SK-N-DZ (cell line): Measurements from ENCODE around the gene HBB.

ENCODE experiments used
- DNase-seq: peaks from one replicate; pipeline ENCODE4 v3.0.0-alpha.2; 2015; ENCODE audit warnings: low spot score

HBB gene

GRCh38 chr11:5247472-5248192 lies 20.8 kb upstream of the HBB start:
- no peak for DNase-seq

GRCh38 chr11:5246772-5247471 lies 20.1 kb upstream of the HBB start:
- DNase-seq = no peak

- DNase-seq = no peak
These were observed 18.3 kb upstream of the HBB start for GRCh38 chr11:5245155-5245554.

GRCh38 chr11:5243816-5244180 lies 16.9 kb upstream of the HBB start:
- DNase-seq = no peak

GRCh38 chr11:5242933-5243815 lies 16.3 kb upstream of the HBB start:
- DNase-seq = no peak

GRCh38 chr11:5242208-5242607 lies 15.3 kb upstream of the HBB start:
- no peak for DNase-seq

GRCh38 chr11:5241458-5241857 lies 14.6 kb upstream of the HBB start:
- DNase-seq = no peak

- DNase-seq = no peak
These were observed 13.6 kb upstream of the HBB start for GRCh38 chr11:5240458-5240857.

- DNase-seq = no peak
These were observed 13.2 kb upstream of the HBB start for GRCh38 chr11:5240056-5240455.

GRCh38 chr11:5239046-5239445 lies 12.2 kb upstream of the HBB start:
- DNase-seq = no peak

- no peak for DNase-seq
These were observed 11.6 kb upstream of the HBB start for GRCh38 chr11:5238486-5238885.

GRCh38 chr11:5237420-5237819 lies 10.5 kb upstream of the HBB start:
- no peak for DNase-seq

GRCh38 chr11:5235364-5236095 lies 8.7 kb upstream of the HBB start:
- no peak for DNase-seq

GRCh38 chr11:5234381-5234834 lies 7.5 kb upstream of the HBB start, which contains the start of gene HBD:
Gene HBD (minus strand): TSS chr11:5234483. CDS start chr11:5234433, 50 bp downstream.
- no peak for DNase-seq

GRCh38 chr11:5233307-5233706 lies 6.4 kb upstream of the HBB start:
- no peak for DNase-seq

- DNase-seq = no peak
These were observed 6.0 kb upstream of the HBB start for GRCh38 chr11:5232821-5233220.

GRCh38 chr11:5232176-5232575 lies 5.3 kb upstream of the HBB start:
- no peak for DNase-seq

GRCh38 chr11:5231111-5231510 lies 4.2 kb upstream of the HBB start:
- DNase-seq = no peak

- no peak for DNase-seq
These were observed 3.4 kb upstream of the HBB start for GRCh38 chr11:5230266-5230665.

- no peak for DNase-seq
These were observed 2.9 kb upstream of the HBB start for GRCh38 chr11:5229796-5230195.

GRCh38 chr11:5229356-5229755 lies 2.5 kb upstream of the HBB start:
- no peak for DNase-seq

- no peak for DNase-seq
These were observed 1.3 kb upstream of the HBB start for GRCh38 chr11:5228124-5228523.
